B cell (primary cell): ENCODE measurements around the gene IBSP. TPM values are rescaled to one million over a fixed set of nuclear protein-coding genes. Genes with fewer than 3 reads are reported as not detected.

Experiments
- ATAC-seq: fragments of 200-7000 bp; cut with Tn5 transposase; one replicate; pipeline ENCODE4 v1.10.0; 2021; ENCODE audit warnings: low read depth, mild to moderate bottlenecking, moderate number of reproducible peaks, moderate library complexity
- CTCF ChIA-PET: fragments of 350-600 bp; sonication (Branson Sonifier 250); formaldehyde crosslinking; loops from one replicate; lab custom pipeline; 2021; ENCODE audit warnings: antibody characterized with exemption, inconsistent platforms; lab: Charles Lee
- POLR2A ChIA-PET: fragments of 350-600 bp; sonication (Branson Sonifier 250); formaldehyde crosslinking; loops from one replicate; lab custom pipeline; 2021; ENCODE audit warnings: antibody characterized with exemption; lab: Charles Lee
- DNase-seq: peaks from one replicate; pipeline ENCODE4 v3.0.0; 2013
- H2AFZ ChIP-seq: 2 replicates; pipeline ENCODE4 v1.6.1; 2012; ENCODE audit warnings: mild to moderate bottlenecking, low read depth, low read length; ENCODE audit not compliant: insufficient read depth, poor library complexity, severe bottlenecking
- H3K27ac ChIP-seq, 2 donors: 1 replicate in 1 of 2; 2 replicates in 1 of 2; pipeline ENCODE4 v1.5.1; 2012 to 2013; ENCODE audit warnings: low read length in 2 of 2, mild to moderate bottlenecking in 2 of 2, moderate library complexity in 1 of 2
- H3K27me3 ChIP-seq, 4 experiments: fragments of 200-600 bp in 1 of 4; sonication (generic) in 1 of 4; replicated peaks in 1 of 4; 1 replicate in 2 of 4; 2 replicates in 2 of 4; pipeline versions ENCODE4 v1.6.1 to v1.7.0; 2013 to 2016; ENCODE audit warnings: low read length in 3 of 4, mild to moderate bottlenecking in 2 of 4, mixed read lengths in 1 of 4, moderate library complexity in 1 of 4; ENCODE audit not compliant: insufficient read depth in 4 of 4, control insufficient read depth in 3 of 4; ENCODE audit errors: control extremely low read depth in 1 of 4
- H3K36me3 ChIP-seq, 2 experiments: replicated peaks in 1 of 2; 1 replicate in 1 of 2; 2 replicates in 1 of 2; pipeline versions ENCODE4 v1.6.1 to v1.7.1; 2013; ENCODE audit warnings: low read length in 1 of 2; ENCODE audit not compliant: insufficient read depth in 2 of 2, control insufficient read depth in 1 of 2; ENCODE audit errors: control extremely low read depth in 1 of 2, extremely low read depth in 1 of 2
- H3K4me1 ChIP-seq, 2 donors: fragments of 200-600 bp in 1 of 2; sonication (generic) in 1 of 2; 1 replicate in 1 of 2; 2 replicates in 1 of 2; pipeline versions ENCODE4 v1.5.1 to v1.6.1; 2013 to 2017; ENCODE audit warnings: low read length in 2 of 2; ENCODE audit not compliant: control insufficient read depth in 2 of 2, insufficient read depth in 2 of 2
- H3K4me2 ChIP-seq: replicated peaks from 2 replicates; pipeline ENCODE3; 2012; ENCODE audit warnings: mild to moderate bottlenecking, low read depth, low read length; ENCODE audit not compliant: poor library complexity, severe bottlenecking
- H3K4me3 ChIP-seq, 5 experiments: fragments of 200-600 bp in 1 of 5; sonication (generic) in 1 of 5; 1 replicate in 3 of 5; 2 replicates in 2 of 5; pipeline versions ENCODE4 v1.5.1 to v1.7.0; 2011 to 2016; ENCODE audit warnings: low read length in 4 of 5, mild to moderate bottlenecking in 4 of 5, low read depth in 2 of 5, control low read depth in 1 of 5, moderate library complexity in 1 of 5; ENCODE audit not compliant: insufficient read depth in 1 of 5; ENCODE audit errors: control extremely low read depth in 1 of 5, extremely low read depth in 1 of 5
- H3K79me2 ChIP-seq: fragments of 200-600 bp; sonication (generic); one replicate; pipeline ENCODE4 v1.6.0; 2016; ENCODE audit warnings: low read length; ENCODE audit not compliant: control insufficient read depth, insufficient read depth
- H3K9ac ChIP-seq: fragments of 200-600 bp; sonication (generic); 2 replicates; pipeline ENCODE4 v1.6.1; 2017; ENCODE audit warnings: mild to moderate bottlenecking, low read length, moderate library complexity
- H3K9me3 ChIP-seq, 3 donors: one replicate each; pipeline versions ENCODE4 v1.6.1 to v1.7.1; 2013; ENCODE audit warnings: low read length in 2 of 3; ENCODE audit not compliant: control insufficient read depth in 2 of 3, insufficient read depth in 1 of 3; ENCODE audit errors: control extremely low read depth in 1 of 3
- H4K20me1 ChIP-seq: 2 replicates; pipeline ENCODE4 v1.6.0; 2012; ENCODE audit warnings: mild to moderate bottlenecking, low read length; ENCODE audit not compliant: insufficient read depth, control insufficient read depth, poor library complexity, severe bottlenecking
- H3K27ac Mint-ChIP-seq: one replicate; pipeline ENCODE4 v1.8.0; 2021; ENCODE audit warnings: mixed read lengths
- H3K27me3 Mint-ChIP-seq: one replicate; pipeline ENCODE4 v1.8.0; 2021; ENCODE audit warnings: mixed read lengths
- H3K4me1 Mint-ChIP-seq: one replicate; pipeline ENCODE4 v1.8.0; 2021; ENCODE audit warnings: mixed read lengths
- H3K4me3 Mint-ChIP-seq: one replicate; pipeline ENCODE4 v1.8.0; 2021; ENCODE audit warnings: mixed read lengths
- H3K9me3 Mint-ChIP-seq: one replicate; pipeline ENCODE4 v1.8.0; 2022; ENCODE audit warnings: mixed read lengths; ENCODE audit not compliant: insufficient read depth
- CTCF ChIP-seq: fragments of 200-600 bp; IDR thresholded peaks from one replicate; pipeline ENCODE4 v1.8.0; 2022; ENCODE audit warnings: antibody characterized with exemption, mild to moderate bottlenecking
- EZH2 ChIP-seq: IDR thresholded peaks from 2 replicates; pipeline ENCODE4 v1.6.1; 2012; ENCODE audit warnings: borderline replicate concordance, low read depth, mild to moderate bottlenecking, moderate library complexity, low read length; ENCODE audit not compliant: insufficient read depth, poor library complexity, severe bottlenecking
- WGBS: methylation state at CpG from one replicate; pipeline ENCODE4 v1.1.5; 2013; ENCODE audit warnings: missing lambda C conversion rate; ENCODE audit not compliant: insufficient coverage; 5-methylcytosine and 5-hydroxymethylcytosine counted together
- intact Hi-C: fragments of 100-400 bp; cut with micrococcal nuclease; formaldehyde crosslinking; loops from one replicate; pipeline ENCODE4 v1.10.0; 2022
- polyA plus RNA-seq: library from polyadenylated mRNA; depleted of rRNA; stranded (reverse); fragments of >200 nt; gene quantifications from 2 replicates; pipeline ENCODE4 v1.2.3, GENCODE V29; 2012
- total RNA-seq, 2 donors: library from RNA; stranded (reverse); fragments of 120-200 nt in 1 of 2; gene quantifications; 1 replicate in 1 of 2; 2 replicates in 1 of 2; pipeline versions ENCODE4 v1.2.3 to v1.2.4, GENCODE V29; 2013 to 2022

IBSP gene
- total and polyA plus RNA-seq, 2 donors (not counting 1 experiment from before 2014, with no cell fraction given), result not detected

GRCh38 chr4:87855559-87855958, 56.2 kb downstream of the IBSP start:
- 33% methylated on average over 7 of the region's 8 CpGs for WGBS
- TF ChIP-seq CTCF, result no peak
- no peak for TF ChIP-seq EZH2
- DNase-seq (no peak), ATAC-seq (no peak)
- CTCF ChIA-PET, result no interaction called here
- H4K20me1 ChIP-seq, result no peaks in the 10 kb centered on the region
- Mint-ChIP-seq H3K27ac (no peak overlapping the region), H3K27me3 (no peaks in the 10 kb centered on the region), H3K9me3 (no peaks in the 10 kb centered on the region), H3K4me3 (no peak overlapping the region), H3K4me1 (no peaks in the 10 kb centered on the region)
- no peaks in the 10 kb centered on the region for H3K79me2 ChIP-seq
- H3K4me1 ChIP-seq, result no peaks in the 10 kb centered on the region
- no peaks in the 10 kb centered on the region for H3K9me3 ChIP-seq
- H3K4me2 ChIP-seq, result no peak overlapping the region
- no peak overlapping the region for H3K9ac ChIP-seq
- POLR2A ChIA-PET, result no interaction called here
- H3K27me3 ChIP-seq, result no peaks in the 10 kb centered on the region
- H3K4me3 ChIP-seq, result no peak overlapping the region
- H3K27ac ChIP-seq, result no peak overlapping the region
- intact Hi-C loops, result no loop called here
- H3K36me3 ChIP-seq, result no peaks in the 10 kb centered on the region
- H2AFZ ChIP-seq, result peak overlapping the region; percentile 20

- ATAC-seq, result no peak
- Histone ChIP-seq H3K36me3 (no peaks in the 10 kb centered on the region), H2AFZ (no peak overlapping the region), H4K20me1 (no peaks in the 10 kb centered on the region), H3K9me3 (no peaks in the 10 kb centered on the region), H3K4me2 (no peak overlapping the region), H3K4me1 (no peaks in the 10 kb centered on the region), H3K79me2 (no peaks in the 10 kb centered on the region), H3K4me3 (no peak overlapping the region), H3K27ac (no peak overlapping the region), H3K27me3 (no peaks in the 10 kb centered on the region), H3K9ac (no peak overlapping the region)
- intact Hi-C loops, result no loop called here
- no peak for DNase-seq
- no peak overlapping the region for H3K27ac Mint-ChIP-seq
- ChIA-PET POLR2A (no interaction called here), CTCF (no interaction called here)
- 80% methylated on average over 1 of the region's 1 CpG for WGBS
- H3K4me1 Mint-ChIP-seq, result no peaks in the 10 kb centered on the region
- no peaks in the 10 kb centered on the region for H3K27me3 Mint-ChIP-seq
- no peak for TF ChIP-seq EZH2
- no peak for TF ChIP-seq CTCF
- no peaks in the 10 kb centered on the region for H3K9me3 Mint-ChIP-seq
- no peak overlapping the region for H3K4me3 Mint-ChIP-seq
Measured at GRCh38 chr4:87856816-87857215, 57.5 kb downstream of the IBSP start.
